ENCODE results near the gene LRRC43. TPM values are rescaled to one million over a fixed set of nuclear protein-coding genes. Genes with fewer than 3 reads are reported as not detected.

Gene LRRC43, protein sequence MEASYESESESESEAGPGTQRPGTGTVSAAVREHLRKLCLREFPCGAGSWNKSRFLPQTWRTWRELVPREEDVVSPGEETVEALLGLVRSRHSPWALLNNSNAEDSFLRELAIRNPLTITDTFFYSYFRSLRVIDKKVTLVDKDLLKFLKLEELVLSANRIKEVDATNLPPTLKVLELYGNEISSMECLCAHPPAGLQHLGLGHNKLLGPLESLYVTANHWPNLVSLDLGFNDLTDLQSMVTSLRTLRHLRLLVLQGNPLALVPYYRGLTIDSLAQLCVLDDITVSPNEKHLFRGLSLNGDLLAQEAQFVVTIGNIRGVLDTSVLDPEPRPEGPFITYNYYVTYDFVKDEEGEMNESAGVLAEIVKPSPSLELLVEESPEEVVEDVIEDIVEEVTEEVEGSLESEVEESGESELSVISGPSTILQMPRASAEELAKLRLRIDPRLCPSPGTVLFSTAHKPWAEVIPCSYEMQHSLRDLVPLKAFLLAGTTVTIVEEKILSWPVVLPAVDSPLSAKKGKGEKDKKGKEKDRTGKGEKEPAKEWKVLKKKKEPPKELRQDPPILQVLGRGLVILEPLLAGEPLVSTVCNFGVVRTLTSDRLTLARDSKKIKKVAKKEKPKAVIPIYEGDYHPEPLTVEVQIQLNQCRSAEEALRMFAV
- 0.26 and 0.98 TPM in 2 replicates for total RNA-seq

DNA sequence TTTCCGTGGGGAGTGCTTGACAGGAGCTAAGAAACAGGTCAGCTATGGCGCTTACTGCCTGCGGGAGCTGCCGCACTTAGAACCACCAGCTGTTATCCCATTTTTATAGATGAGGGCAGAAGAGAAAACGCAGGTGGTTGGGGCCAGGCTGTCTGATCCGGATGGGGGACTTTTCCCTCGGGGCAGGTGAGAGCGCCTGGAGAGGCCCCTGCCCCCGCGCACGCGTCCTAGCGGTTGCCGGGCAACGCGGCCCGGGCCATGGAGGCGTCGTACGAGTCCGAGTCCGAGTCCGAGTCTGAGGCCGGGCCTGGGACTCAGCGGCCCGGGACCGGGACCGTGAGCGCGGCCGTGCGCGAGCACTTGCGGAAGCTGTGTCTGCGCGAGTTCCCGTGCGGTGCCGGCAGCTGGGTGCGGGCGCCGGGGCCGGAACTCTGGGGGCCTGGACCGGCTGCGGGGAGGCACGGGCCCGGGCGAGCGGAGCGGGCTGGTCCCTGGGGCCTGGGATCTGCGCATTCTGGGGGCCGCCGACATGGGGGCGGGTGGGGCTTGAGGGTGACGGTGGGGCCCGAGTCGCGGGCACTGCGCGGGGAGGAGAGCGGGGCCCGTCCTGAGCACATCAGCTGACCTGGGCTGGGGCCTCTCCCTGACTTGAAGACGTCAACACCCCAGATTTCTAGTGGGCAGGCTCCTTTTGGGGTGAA lies at the start of gene LRRC43:
Gene LRRC43, plus strand, starts transcription at position 237 of the 701 bp plus-strand sequence. Its CDS starts 22 bp downstream, at position 259.

DNA sequence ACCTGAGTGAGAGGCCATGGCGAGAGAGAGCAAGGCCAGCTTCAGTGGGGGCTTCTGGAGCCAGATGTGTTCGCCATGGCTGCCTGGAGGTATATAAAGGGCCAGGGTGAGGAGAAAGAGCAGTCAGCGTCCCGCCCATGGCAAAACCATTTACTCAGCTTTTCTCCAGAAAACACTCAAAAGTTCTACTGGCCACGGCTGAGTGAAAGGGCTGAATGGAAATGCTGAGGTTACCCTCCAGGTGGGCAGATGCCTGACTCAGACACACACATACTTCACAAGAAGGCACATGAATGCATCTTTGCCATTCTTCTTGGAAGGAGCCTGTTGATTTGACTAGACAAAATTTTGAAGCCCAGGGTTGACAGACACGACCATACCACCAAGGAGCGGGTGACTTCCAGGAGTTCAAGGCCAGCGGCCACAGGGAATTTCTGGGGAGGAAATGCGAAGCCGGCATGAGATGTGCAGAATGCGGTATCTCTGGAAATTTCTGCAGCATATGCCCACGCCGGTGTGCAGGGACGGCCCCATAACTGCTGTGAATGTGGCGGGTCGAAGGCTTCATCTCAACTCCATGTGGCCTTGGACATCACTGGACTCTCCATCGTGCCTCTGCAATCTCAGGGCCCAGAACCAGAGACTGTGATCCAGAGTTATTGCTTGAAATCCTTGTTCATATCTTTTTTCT lies 8.6 kb upstream of the LRRC43 start, which contains the start of gene IL31:
Gene IL31, minus strand, starts transcription at position 67 of the 691 bp plus-strand sequence. Its CDS starts 49 bp downstream, at position 18.

DNA sequence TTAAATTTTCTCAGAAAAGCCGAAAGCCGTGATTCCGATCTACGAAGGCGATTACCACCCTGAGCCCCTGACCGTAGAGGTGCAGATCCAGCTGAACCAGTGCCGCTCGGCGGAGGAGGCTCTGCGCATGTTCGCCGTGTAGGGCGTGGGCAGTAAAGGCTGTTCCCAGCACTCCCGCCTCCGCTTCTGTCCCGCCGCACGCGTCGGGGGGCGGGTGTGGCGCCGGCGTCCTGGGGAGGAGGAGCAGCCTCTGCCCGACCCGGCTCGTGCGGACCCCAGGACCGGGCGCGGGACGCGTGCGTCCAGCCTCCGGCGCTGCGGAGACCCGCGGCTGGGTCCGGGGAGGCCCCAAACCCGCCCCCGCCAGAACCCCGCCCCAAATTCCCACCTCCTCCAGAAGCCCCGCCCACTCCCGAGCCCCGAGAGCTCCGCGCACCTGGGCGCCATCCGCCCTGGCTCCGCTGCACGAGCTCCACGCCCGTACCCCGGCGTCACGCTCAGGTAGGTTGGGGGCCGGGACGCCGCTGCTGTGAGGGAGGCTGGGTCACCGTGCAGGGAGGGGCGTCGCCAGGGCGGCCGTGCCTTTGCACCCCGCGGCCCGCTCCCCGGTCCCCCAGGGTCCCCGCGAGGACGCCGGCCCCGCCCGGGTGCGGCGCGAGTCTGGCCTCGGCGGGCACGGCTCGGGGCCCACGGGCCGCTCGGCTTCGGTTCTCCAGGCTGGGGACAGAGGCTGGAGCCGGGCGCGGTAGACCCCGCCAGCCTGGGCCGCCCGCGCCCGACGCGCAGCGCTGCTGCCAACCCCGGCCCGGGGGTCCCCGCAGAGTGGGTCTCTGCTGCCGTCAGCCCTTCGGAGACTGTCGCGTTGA lies 20.6 kb downstream of the LRRC43 start, which contains the start of gene B3GNT4:
Gene B3GNT4, plus strand, starts transcription at position 409 of the 866 bp plus-strand sequence. CDS start 910 bp downstream, outside the sequence.

DNA sequence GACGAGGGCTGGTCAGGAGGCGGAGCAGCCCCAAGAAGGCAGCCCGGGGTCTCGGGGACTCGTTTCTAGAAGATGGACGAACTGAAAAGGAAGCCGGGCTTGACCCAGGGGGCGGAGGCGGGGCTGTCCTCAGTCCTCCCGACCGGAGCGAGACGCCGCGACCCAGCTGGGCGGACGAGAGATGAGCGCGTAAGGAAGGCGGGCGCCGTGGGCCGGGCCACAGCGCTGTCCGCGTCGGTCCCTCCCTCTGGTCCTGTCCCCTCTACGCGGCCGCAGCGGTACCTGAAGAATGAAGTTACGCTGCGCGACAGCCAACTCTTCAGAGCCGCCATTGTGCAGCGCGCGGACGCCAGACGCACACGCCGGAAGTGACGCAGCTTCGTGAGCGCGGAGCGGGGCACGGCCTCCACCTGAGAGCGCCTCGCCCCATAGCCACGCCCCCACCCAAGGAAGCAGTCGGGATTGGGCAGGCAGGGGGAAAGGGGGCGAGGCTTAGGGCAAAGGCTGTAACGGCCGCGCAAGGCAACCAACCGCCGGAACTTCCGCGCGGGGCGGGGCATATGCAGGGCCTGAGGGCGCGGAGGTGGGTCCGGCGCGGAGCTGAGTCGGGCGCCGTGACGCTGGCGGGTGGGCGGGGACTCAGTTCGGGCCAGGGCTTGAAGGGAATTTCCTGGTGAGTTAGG lies 42.9 kb downstream of the LRRC43 start, which contains the start of gene DIABLO:
Gene DIABLO, minus strand, starts transcription at position 370 of the 683 bp plus-strand sequence. Its CDS starts 38 bp downstream, at position 332.

Other genes starting within 250 kb of the LRRC43 start
- 6.6 and 8.4 TPM in 2 replicates for gene BCL7A, start 161.2 kb upstream of the LRRC43 start, total RNA-seq
- 19.1 and 31.8 TPM in 2 replicates for gene MLXIP, start 104.4 kb upstream of the LRRC43 start, total RNA-seq
- gene IL31, start 8.9 kb upstream of the LRRC43 start, total RNA-seq = not detected in 2 replicates
- under 0.01 and 0.17 TPM in 2 replicates for gene B3GNT4, start 20.6 kb downstream of the LRRC43 start, total RNA-seq
- gene DIABLO, start 42.9 kb downstream of the LRRC43 start, total RNA-seq = 50.8 and 61.5 TPM in 2 replicates
- 16.9 and 19.1 TPM in 2 replicates for gene VPS33A, start 83.4 kb downstream of the LRRC43 start, total RNA-seq
- gene CLIP1, start 239.5 kb downstream of the LRRC43 start, total RNA-seq = 23.6 and 28.7 TPM in 2 replicates

Data from dermis lymphatic vessel endothelial cell (primary cell).